ENCODE data around the gene MCOLN3.

The MCOLN3 gene

GRCh38 chr1:84971957-84972356 is 76.3 kb downstream of the MCOLN3 start:
- H3K27ac ChIP-seq (ENCODE audit: low read length): no peak overlapping the region
- H2AFZ ChIP-seq (ENCODE audit: low read length): no peak overlapping the region
- TF ChIP-seq CTCF (IDR thresholded peaks at IDR 0.05; ENCODE audit: low read length) (no peak), EZH2phosphoT487 (IDR thresholded peaks at IDR 0.05; ENCODE audit: low read length) (no peak), EZH2 (optimal IDR thresholded peaks at IDR 0.05; ENCODE audit: low read depth, low read length) (no peak)
- no peaks in the 10 kb centered on the region for H3K9me2 ChIP-seq (replicated peaks; ENCODE audit: insufficient read depth, low read length)
- no peak overlapping the region for H3K4me3 ChIP-seq (ENCODE audit: low read length)
- H3K4me2 ChIP-seq (ENCODE audit: low read depth, low read length): no peak overlapping the region
- H3K36me3 ChIP-seq (replicated peaks; ENCODE audit: insufficient read depth, low read length): no peaks in the 10 kb centered on the region
- no peaks in the 10 kb centered on the region for H3K27me3 ChIP-seq (replicated peaks; ENCODE audit: insufficient read depth, low read length)
- no peaks in the 10 kb centered on the region for H3F3A ChIP-seq (ENCODE audit: insufficient read depth, low read length)
- no peaks in the 10 kb centered on the region for H3K4me1 ChIP-seq (ENCODE audit: low read length)
- H3K9me3 ChIP-seq (replicated peaks; ENCODE audit: insufficient read depth, low read length): no peaks in the 10 kb centered on the region
- H4K20me1 ChIP-seq (ENCODE audit: insufficient read depth, low read length): no peaks in the 10 kb centered on the region
- no peak for DNase-seq
- no peak overlapping the region for H3K9ac ChIP-seq (ENCODE audit: low read length)
- H3K79me2 ChIP-seq (ENCODE audit: low read length): no peaks in the 10 kb centered on the region

- Histone ChIP-seq H3K27ac (ENCODE audit: low read length) (no peak overlapping the region), H2AFZ (ENCODE audit: low read length) (no peak overlapping the region), H3K4me1 (ENCODE audit: low read length) (no peaks in the 10 kb centered on the region), H3K9ac (ENCODE audit: low read length) (no peak overlapping the region), H3K9me3 (replicated peaks; ENCODE audit: insufficient read depth, low read length) (no peaks in the 10 kb centered on the region), H3K27me3 (replicated peaks; ENCODE audit: insufficient read depth, low read length) (no peaks in the 10 kb centered on the region), H3K36me3 (replicated peaks; ENCODE audit: insufficient read depth, low read length) (no peaks in the 10 kb centered on the region), H4K20me1 (ENCODE audit: insufficient read depth, low read length) (no peaks in the 10 kb centered on the region), H3K4me3 (ENCODE audit: low read length) (no peak overlapping the region), H3F3A (ENCODE audit: insufficient read depth, low read length) (no peaks in the 10 kb centered on the region), H3K79me2 (ENCODE audit: low read length) (no peaks in the 10 kb centered on the region), H3K4me2 (ENCODE audit: low read depth, low read length) (no peak overlapping the region), H3K9me2 (replicated peaks; ENCODE audit: insufficient read depth, low read length) (no peaks in the 10 kb centered on the region)
- TF ChIP-seq EZH2phosphoT487 (IDR thresholded peaks at IDR 0.05; ENCODE audit: low read length) (no peak), EZH2 (optimal IDR thresholded peaks at IDR 0.05; ENCODE audit: low read depth, low read length) (no peak), CTCF (IDR thresholded peaks at IDR 0.05; ENCODE audit: low read length) (no peak)
- no peak for DNase-seq
Measured at GRCh38 chr1:84969489-84970250, 78.6 kb downstream of the MCOLN3 start.

GRCh38 chr1:84968865-84969264 is 79.4 kb downstream of the MCOLN3 start:
- H3K4me3 ChIP-seq (ENCODE audit: low read length): no peak overlapping the region
- no peaks in the 10 kb centered on the region for H3K36me3 ChIP-seq (replicated peaks; ENCODE audit: insufficient read depth, low read length)
- DNase-seq: no peak
- H3K9me3 ChIP-seq (replicated peaks; ENCODE audit: insufficient read depth, low read length): no peaks in the 10 kb centered on the region
- H4K20me1 ChIP-seq (ENCODE audit: insufficient read depth, low read length): no peaks in the 10 kb centered on the region
- no peak overlapping the region for H2AFZ ChIP-seq (ENCODE audit: low read length)
- no peaks in the 10 kb centered on the region for H3K79me2 ChIP-seq (ENCODE audit: low read length)
- H3K9ac ChIP-seq (ENCODE audit: low read length): no peak overlapping the region
- H3F3A ChIP-seq (ENCODE audit: insufficient read depth, low read length): no peaks in the 10 kb centered on the region
- no peaks in the 10 kb centered on the region for H3K27me3 ChIP-seq (replicated peaks; ENCODE audit: insufficient read depth, low read length)
- no peaks in the 10 kb centered on the region for H3K4me1 ChIP-seq (ENCODE audit: low read length)
- H3K27ac ChIP-seq (ENCODE audit: low read length): no peak overlapping the region
- H3K4me2 ChIP-seq (ENCODE audit: low read depth, low read length): no peak overlapping the region
- no peaks in the 10 kb centered on the region for H3K9me2 ChIP-seq (replicated peaks; ENCODE audit: insufficient read depth, low read length)
- TF ChIP-seq EZH2 (optimal IDR thresholded peaks at IDR 0.05; ENCODE audit: low read depth, low read length): no peak
- no peak for TF ChIP-seq EZH2phosphoT487 (IDR thresholded peaks at IDR 0.05; ENCODE audit: low read length)
- no peak for TF ChIP-seq CTCF (IDR thresholded peaks at IDR 0.05; ENCODE audit: low read length)
